Activated CD4-positive, alpha-beta T cell treated with anti-CD3 and anti-CD28 coated beads, Interleukin-2, amount 10 ng/mL, durations not matched to agents 7 days and 5 days (primary cell): ENCODE measurements around the gene GPD1L. TPM values are rescaled to one million over a fixed set of nuclear protein-coding genes. Genes with fewer than 3 reads are reported as not detected.
"Not testable (repeated sequence)": the region's sequence is repeated elsewhere in the genome, so short reads cannot be mapped to it uniquely, and the experiment has no call there.

Source experiments
- CTCF ChIA-PET: fragments of 350-600 bp; sonication (Branson Sonifier 250); formaldehyde crosslinking; loops from one replicate; lab custom pipeline; 2021; ENCODE audit warnings: antibody characterized with exemption; lab: Charles Lee
- POLR2A ChIA-PET: fragments of 350-600 bp; sonication (Branson Sonifier 250); formaldehyde crosslinking; loops from one replicate; lab custom pipeline; 2021; ENCODE audit warnings: antibody characterized with exemption; lab: Charles Lee
- DNase-seq: peaks from one replicate; pipeline ENCODE4 v3.0.0-alpha.2; 2020
- H3K27ac Mint-ChIP-seq: one replicate; pipeline ENCODE4 v1.8.0; 2021; ENCODE audit warnings: mild to moderate bottlenecking, moderate library complexity, mixed read lengths
- H3K27me3 Mint-ChIP-seq: one replicate; pipeline ENCODE4 v1.8.0; 2021; ENCODE audit warnings: mixed read lengths
- H3K36me3 Mint-ChIP-seq: one replicate; pipeline ENCODE4 v1.8.0; 2021; ENCODE audit warnings: low read depth, mixed read lengths
- H3K4me1 Mint-ChIP-seq: one replicate; pipeline ENCODE4 v1.8.0; 2021; ENCODE audit warnings: mixed read lengths
- H3K4me3 Mint-ChIP-seq: one replicate; pipeline ENCODE4 v1.8.0; 2021; ENCODE audit warnings: mild to moderate bottlenecking, moderate library complexity, mixed read lengths
- H3K9me3 Mint-ChIP-seq: one replicate; pipeline ENCODE4 v1.8.0; 2021; ENCODE audit warnings: mixed read lengths
- total RNA-seq, 2 experiments: library from RNA; stranded (reverse); gene quantifications; one replicate each; pipeline ENCODE4 v1.2.3, GENCODE V29; 2021

The GPD1L gene
- total RNA-seq = 10 to 100 TPM; 21.5 to 25.5 TPM

DNA sequence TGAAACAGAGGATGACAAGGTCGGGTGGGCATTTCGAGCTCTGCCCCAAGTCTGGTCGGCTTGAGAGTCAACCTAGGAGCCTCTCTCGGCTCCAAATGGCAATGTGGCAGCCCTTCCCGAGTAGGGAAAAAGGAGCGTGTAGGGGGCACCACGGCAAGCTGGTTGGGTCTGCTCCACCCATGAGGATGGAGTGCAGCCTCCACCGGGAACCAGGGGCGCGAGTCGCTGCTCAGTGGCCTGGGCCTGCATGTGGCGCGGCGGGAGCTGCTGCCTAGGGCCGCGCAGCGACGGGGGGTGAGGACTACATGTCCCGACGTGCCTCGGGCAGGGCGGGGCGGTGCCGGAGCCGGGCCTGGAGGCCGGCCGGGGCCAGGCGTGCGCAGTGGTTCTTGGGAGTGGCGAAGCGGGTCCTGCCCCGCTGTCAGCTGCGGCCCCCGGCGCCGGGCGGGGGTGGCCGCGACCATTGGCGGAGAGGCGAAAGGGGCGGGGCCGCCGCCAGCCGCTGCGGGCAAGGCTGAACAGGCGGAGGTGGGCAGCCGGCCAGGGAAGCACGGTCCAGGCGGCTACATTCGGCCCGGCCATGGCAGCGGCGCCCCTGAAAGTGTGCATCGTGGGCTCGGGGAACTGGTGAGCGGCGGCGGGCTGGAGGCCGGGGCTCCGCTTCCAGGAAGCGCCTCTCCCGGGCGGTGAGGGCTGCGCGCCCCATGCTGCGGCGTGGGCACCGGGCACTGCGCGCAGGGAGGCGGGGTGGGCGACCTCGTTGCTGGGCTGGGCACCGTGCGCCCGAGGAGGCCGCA, at the start of gene GPD1L:
TSS of gene GPD1L (plus strand) at position 489 of the 797 bp plus-strand sequence. CDS start at position 581, 92 bp downstream.
- Mint-ChIP-seq H3K4me1 (peaks cover 38% of the 10 kb centered on the region), H3K9me3 (peaks cover 8% of the 10 kb centered on the region), H3K27me3 (no peaks in the 10 kb centered on the region), H3K36me3 (peaks cover 20% of the 10 kb centered on the region), H3K27ac (peak within 1 kb of the TSS; percentile 84), H3K4me3 (peak within 1 kb of the TSS; percentile 93)
- POLR2A ChIA-PET = no interaction called here
- peak; percentile 92 for DNase-seq
- CTCF ChIA-PET = interaction anchor here (0.6 kb wide), 1 partner anchor 106 kb away, joined by 3 read pairs; no protein-coding TSS in a partner anchor

DNA sequence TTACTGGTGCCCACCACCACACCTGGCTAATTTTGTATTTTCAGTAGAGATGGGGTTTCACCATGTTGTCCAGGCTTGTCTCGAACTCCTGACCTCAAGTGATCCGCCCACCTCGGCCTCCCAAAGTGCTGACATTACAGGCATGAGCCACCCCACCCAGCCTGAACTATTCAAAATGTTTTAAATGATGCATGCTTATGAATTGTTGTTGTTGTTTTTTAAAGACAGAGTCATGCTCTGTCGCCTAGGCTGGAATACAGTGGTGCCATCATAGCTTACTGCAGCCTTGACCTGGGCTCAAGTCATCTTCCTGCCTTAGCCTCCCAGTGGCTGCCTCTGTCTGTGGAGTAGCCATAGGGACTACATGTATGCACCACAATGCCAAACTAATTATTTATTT, 48.0 kb upstream of the GPD1L start:
- DNase-seq, H3K9me3 Mint-ChIP-seq, H3K4me3 Mint-ChIP-seq, POLR2A ChIA-PET, H3K4me1 Mint-ChIP-seq, H3K36me3 Mint-ChIP-seq, H3K27me3 Mint-ChIP-seq, H3K27ac Mint-ChIP-seq: not testable (repeated sequence)
- CTCF ChIA-PET = interaction anchor here (0.6 kb wide), 1 partner anchor 231 kb away, joined by 3 read pairs; no protein-coding TSS in a partner anchor

DNA sequence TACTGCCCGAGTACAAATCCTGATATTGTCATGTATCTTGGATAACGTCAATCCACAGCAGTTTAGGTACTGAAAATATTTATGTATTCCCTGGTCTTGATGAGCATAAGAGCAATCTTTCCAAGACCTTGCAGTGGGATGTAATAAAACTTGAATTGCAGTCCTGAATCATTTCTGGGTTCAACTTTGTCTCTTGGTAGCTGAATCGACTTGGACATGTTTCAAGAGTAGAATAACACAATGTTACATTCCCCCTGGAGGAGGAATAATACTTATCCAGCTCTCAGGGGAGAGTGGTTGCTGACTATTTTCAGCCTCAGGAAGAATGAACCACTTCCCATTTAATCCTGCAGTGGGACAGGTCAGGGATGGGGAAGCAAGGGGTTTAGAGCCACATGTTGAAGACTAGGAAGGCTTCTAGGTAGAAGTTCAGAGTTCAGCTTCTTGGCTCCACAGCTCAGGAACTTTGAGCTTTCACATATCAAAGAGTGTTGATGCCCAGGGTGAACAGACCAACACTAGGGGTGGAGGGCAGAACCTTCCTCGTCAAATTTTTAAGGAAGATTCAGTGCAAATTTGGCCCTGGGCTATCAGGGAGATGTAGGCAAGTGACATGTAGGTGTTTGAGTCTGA, 43.4 kb upstream of the GPD1L start:
- no peaks in the 10 kb centered on the region for H3K4me1 Mint-ChIP-seq
- no peak for DNase-seq

DNA sequence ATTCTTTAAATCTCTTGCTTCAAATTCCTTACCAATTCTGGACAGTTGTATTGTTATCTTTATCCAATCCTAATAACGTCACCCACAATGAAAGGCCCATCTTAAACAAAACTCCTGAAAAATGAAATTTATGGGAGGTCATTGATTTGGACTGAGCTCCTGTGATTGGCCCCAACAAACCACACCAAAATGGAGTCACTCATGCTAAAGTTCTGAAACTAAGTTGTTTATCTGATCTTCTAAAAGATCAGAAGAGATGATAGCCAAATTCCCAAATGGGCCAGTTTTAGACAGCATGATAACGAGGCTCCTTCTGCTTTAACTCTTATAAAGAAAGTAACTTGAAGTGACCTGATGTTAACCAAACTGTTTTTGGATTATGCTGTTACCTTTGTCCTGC, 39.7 kb upstream of the GPD1L start:
- DNase-seq = no peak
- peaks cover 7% of the 10 kb centered on the region for H3K27me3 Mint-ChIP-seq
- POLR2A ChIA-PET = no interaction called here
- no peak overlapping the region for H3K4me3 Mint-ChIP-seq
- no peaks in the 10 kb centered on the region for H3K4me1 Mint-ChIP-seq
- no peaks in the 10 kb centered on the region for H3K36me3 Mint-ChIP-seq
- H3K9me3 Mint-ChIP-seq = peaks cover 4% of the 10 kb centered on the region
- no peak overlapping the region for H3K27ac Mint-ChIP-seq
- CTCF ChIA-PET = no interaction called here

More for the DNA sequence above, 43.4 kb upstream of the GPD1L start:
- H3K36me3 Mint-ChIP-seq = no peaks in the 10 kb centered on the region
- ChIA-PET POLR2A (no interaction called here), CTCF (no interaction called here)
- H3K27ac Mint-ChIP-seq = no peak overlapping the region
- H3K9me3 Mint-ChIP-seq = peaks cover 4% of the 10 kb centered on the region
- peaks cover 4% of the 10 kb centered on the region for H3K27me3 Mint-ChIP-seq
- H3K4me3 Mint-ChIP-seq = no peak overlapping the region

- H3K9me3 Mint-ChIP-seq, POLR2A ChIA-PET, H3K27me3 Mint-ChIP-seq, H3K4me1 Mint-ChIP-seq, H3K36me3 Mint-ChIP-seq, H3K27ac Mint-ChIP-seq, H3K4me3 Mint-ChIP-seq, DNase-seq: not testable (repeated sequence)
- CTCF ChIA-PET = interaction anchor here (0.6 kb wide), 1 partner anchor 341 kb away, joined by 3 read pairs; no protein-coding TSS in a partner anchor
Observed at GRCh38 chr3:32074194-32074593, 32.2 kb upstream of the GPD1L start.

- Mint-ChIP-seq H3K4me3 (no peak overlapping the region), H3K36me3 (no peaks in the 10 kb centered on the region), H3K27me3 (peaks cover 2% of the 10 kb centered on the region), H3K27ac (no peak overlapping the region), H3K9me3 (peaks cover 2% of the 10 kb centered on the region), H3K4me1 (no peaks in the 10 kb centered on the region)
- no peak for DNase-seq
- POLR2A ChIA-PET = no interaction called here
- CTCF ChIA-PET = interaction anchor here (0.8 kb wide), 1 partner anchor 27 kb away, joined by 3 read pairs; no protein-coding TSS in a partner anchor
Observed at GRCh38 chr3:32076566-32076965, 29.9 kb upstream of the GPD1L start.

- POLR2A ChIA-PET = no interaction called here
Observed at GRCh38 chr3:32077260-32078084, 28.9 kb upstream of the GPD1L start.

GRCh38 chr3:32078085-32078634, 28.3 kb upstream of the GPD1L start:
- ChIA-PET POLR2A (no interaction called here), CTCF (no interaction called here)
- Mint-ChIP-seq H3K27me3 (peaks cover 12% of the 10 kb centered on the region), H3K36me3 (no peaks in the 10 kb centered on the region), H3K9me3 (peaks cover 2% of the 10 kb centered on the region), H3K27ac (no peak overlapping the region), H3K4me3 (no peak overlapping the region), H3K4me1 (no peaks in the 10 kb centered on the region)
- no peak for DNase-seq

More at GRCh38 chr3:32077260-32078084, 28.9 kb upstream of the GPD1L start:
- Mint-ChIP-seq H3K4me1 (no peaks in the 10 kb centered on the region), H3K36me3 (no peaks in the 10 kb centered on the region), H3K9me3 (peaks cover 2% of the 10 kb centered on the region), H3K27me3 (peaks cover 10% of the 10 kb centered on the region), H3K27ac (no peak overlapping the region), H3K4me3 (no peak overlapping the region)
- CTCF ChIA-PET = no interaction called here
- DNase-seq = no peak

GRCh38 chr3:32078864-32079263, 27.6 kb upstream of the GPD1L start:
- Mint-ChIP-seq H3K36me3 (no peaks in the 10 kb centered on the region), H3K9me3 (peaks cover 2% of the 10 kb centered on the region)
- POLR2A ChIA-PET = no interaction called here

DNA sequence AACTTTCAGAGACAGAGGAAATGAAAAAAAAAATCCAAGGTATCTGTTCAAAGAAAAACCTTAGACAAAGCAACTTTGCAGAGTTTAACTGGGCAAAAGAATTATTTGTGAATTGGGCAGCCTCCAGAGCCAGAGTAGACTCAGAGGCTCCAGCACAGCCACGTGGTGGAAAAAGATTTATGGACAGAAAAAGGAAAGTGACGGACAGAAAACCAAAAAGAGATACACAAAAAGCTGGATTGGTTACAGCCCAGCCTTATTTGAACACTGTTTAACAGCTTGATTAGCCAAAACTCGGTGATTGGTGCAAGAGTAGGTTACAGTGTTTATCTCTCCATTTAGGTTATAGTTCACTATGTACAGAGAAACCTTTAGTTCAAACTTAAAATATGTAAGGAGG, 23.7 kb upstream of the GPD1L start:
- no peaks in the 10 kb centered on the region for H3K36me3 Mint-ChIP-seq
- no peak for DNase-seq
- ChIA-PET POLR2A (no interaction called here), CTCF (interaction anchor here (0.7 kb wide), 1 partner anchor 78 kb away, joined by 3 read pairs; no protein-coding TSS in a partner anchor)
- no peak overlapping the region for H3K27ac Mint-ChIP-seq
- H3K4me1 Mint-ChIP-seq = no peaks in the 10 kb centered on the region
- peaks cover 16% of the 10 kb centered on the region for H3K27me3 Mint-ChIP-seq
- H3K9me3 Mint-ChIP-seq = peaks cover 9% of the 10 kb centered on the region
- H3K4me3 Mint-ChIP-seq = no peak overlapping the region

More at GRCh38 chr3:32078864-32079263, 27.6 kb upstream of the GPD1L start:
- no peak overlapping the region for H3K27ac Mint-ChIP-seq
- no peaks in the 10 kb centered on the region for H3K4me1 Mint-ChIP-seq
- H3K27me3 Mint-ChIP-seq = peaks cover 18% of the 10 kb centered on the region
- H3K4me3 Mint-ChIP-seq = no peak overlapping the region
- CTCF ChIA-PET = no interaction called here
- no peak for DNase-seq

DNA sequence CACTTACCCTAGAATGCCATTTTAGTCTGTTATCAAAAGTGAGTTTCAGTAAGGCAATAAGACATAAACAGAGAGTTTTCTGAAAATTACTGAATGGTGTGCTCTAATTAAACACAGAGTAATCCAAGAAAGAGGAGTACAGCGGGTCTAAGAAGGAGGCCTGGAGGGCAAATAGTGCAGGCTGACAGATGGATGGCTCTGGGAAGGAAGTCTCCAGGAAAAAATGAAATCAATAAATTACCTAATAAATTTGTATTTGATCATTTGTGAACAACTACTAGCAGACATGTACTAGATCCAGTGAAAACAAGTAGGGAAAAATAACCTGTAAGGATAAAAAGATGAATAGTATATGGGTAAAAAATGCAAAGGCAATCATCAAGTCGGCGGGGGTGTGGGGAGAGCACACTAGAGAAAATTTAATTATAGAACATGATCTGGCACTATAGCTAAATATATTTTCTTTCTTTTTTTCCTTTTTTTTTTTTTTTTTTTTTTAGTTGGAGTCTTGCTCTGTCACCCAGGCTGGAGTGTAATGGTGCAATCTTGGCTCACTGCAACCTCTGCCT, 22.6 kb upstream of the GPD1L start:
- H3K36me3 Mint-ChIP-seq = no peaks in the 10 kb centered on the region
- H3K4me3 Mint-ChIP-seq = no peak overlapping the region
- peaks cover 16% of the 10 kb centered on the region for H3K9me3 Mint-ChIP-seq
- peaks cover 23% of the 10 kb centered on the region for H3K27me3 Mint-ChIP-seq
- no peak for DNase-seq
- ChIA-PET POLR2A (interaction anchor here (0.7 kb wide), 1 partner anchor 40 kb away, joined by 4 read pairs; no protein-coding TSS in a partner anchor), CTCF (no interaction called here)
- no peak overlapping the region for H3K27ac Mint-ChIP-seq
- no peaks in the 10 kb centered on the region for H3K4me1 Mint-ChIP-seq

DNA sequence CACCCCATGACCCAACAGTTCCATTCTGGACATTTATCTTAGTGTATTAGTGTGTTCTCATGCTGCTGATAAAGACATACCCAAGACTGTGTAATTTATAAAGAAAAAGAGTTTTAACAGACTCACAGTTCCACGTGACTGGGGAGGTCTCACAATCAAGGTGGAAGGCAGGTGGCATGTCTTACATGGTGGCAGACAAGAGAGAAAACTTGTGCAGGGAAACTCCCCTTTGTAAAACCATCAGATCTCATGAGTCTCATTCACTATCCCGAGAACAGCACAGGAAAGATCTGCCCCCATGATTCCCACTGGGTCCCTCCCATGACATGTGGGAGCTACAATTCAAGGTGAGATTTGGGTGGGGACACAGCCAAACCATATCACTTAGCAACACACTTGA, 21.6 kb upstream of the GPD1L start:
- no peak overlapping the region for H3K27ac Mint-ChIP-seq
- H3K4me3 Mint-ChIP-seq = no peak overlapping the region
- H3K27me3 Mint-ChIP-seq = peaks cover 31% of the 10 kb centered on the region
- POLR2A ChIA-PET = no interaction called here
- no peaks in the 10 kb centered on the region for H3K4me1 Mint-ChIP-seq
- no peak for DNase-seq
- CTCF ChIA-PET = no interaction called here
- peaks cover 26% of the 10 kb centered on the region for H3K9me3 Mint-ChIP-seq
- peaks cover 2% of the 10 kb centered on the region for H3K36me3 Mint-ChIP-seq
